Measurements from ENCODE around the gene DMAC2.

DNA sequence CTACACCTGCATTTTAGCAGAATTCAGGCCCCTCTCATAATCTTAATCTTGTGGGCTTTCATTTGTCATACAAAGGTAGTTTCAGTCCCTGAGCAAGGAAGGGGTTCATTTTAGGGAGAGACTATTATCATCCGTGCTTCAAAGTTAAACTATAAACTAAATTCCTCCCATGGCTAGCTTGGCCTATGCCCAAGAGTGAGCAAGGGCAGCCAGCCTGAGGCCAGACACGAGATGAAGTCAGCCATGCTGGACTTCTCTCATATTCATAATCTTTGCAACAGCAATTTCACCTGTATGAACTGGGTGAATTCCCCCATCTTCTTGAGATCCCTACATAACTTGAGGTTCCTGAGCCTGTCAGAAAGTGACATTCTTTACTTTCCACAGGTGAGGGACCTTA is 16.2 kb upstream of the DMAC2 start:
- TF ChIP-seq, protein P1, sequence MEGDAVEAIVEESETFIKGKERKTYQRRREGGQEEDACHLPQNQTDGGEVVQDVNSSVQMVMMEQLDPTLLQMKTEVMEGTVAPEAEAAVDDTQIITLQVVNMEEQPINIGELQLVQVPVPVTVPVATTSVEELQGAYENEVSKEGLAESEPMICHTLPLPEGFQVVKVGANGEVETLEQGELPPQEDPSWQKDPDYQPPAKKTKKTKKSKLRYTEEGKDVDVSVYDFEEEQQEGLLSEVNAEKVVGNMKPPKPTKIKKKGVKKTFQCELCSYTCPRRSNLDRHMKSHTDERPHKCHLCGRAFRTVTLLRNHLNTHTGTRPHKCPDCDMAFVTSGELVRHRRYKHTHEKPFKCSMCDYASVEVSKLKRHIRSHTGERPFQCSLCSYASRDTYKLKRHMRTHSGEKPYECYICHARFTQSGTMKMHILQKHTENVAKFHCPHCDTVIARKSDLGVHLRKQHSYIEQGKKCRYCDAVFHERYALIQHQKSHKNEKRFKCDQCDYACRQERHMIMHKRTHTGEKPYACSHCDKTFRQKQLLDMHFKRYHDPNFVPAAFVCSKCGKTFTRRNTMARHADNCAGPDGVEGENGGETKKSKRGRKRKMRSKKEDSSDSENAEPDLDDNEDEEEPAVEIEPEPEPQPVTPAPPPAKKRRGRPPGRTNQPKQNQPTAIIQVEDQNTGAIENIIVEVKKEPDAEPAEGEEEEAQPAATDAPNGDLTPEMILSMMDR (IDR thresholded peaks at IDR 0.05; ENCODE audit: low read length) = no peak
- TF ChIP-seq EZH2 (IDR thresholded peaks at IDR 0.05; ENCODE audit: borderline replicate concordance, low read length) = no peak

Measured in OCI-LY1 (cell line).